H1 (cell line): Measurements from ENCODE around the gene NME7. TPM values are rescaled to one million over a fixed set of nuclear protein-coding genes. Genes with fewer than 3 reads are reported as not detected.

Source experiments
- CTCF ChIA-PET: fragments of 300-600 bp; sonication (Branson Sonifier 250); formaldehyde crosslinking; loops from one replicate; lab custom pipeline; 2021; ENCODE audit not compliant: partially characterized antibody; lab: Charles Lee
- POLR2A ChIA-PET: fragments of 300-600 bp; sonication (Branson Sonifier 250); formaldehyde crosslinking; loops from one replicate; lab custom pipeline; 2021; ENCODE audit warnings: inconsistent platforms; ENCODE audit not compliant: partially characterized antibody; lab: Charles Lee
- DNase-seq, 2 experiments: peaks; one replicate each; pipeline versions ENCODE4 v3.0.0 to v3.0.0-alpha.2; 2010 to 2022; ENCODE audit warnings: low spot score in 2 of 2, low read depth in 1 of 2, mixed read lengths in 1 of 2
- FAIRE-seq: peaks from 2 replicates; lab custom pipeline; 2011; peaks lifted over from hg19 to GRCh38; lab: Jason Lieb, UNC
- H2AFZ ChIP-seq: 2 replicates; pipeline ENCODE4 v1.8.1; 2012; ENCODE audit warnings: low read length, inconsistent platforms
- H2AK5ac ChIP-seq: 2 replicates; pipeline ENCODE4 v1.6.1; 2013; ENCODE audit warnings: low read depth, low read length
- H2BK120ac ChIP-seq: replicated peaks from 2 replicates; pipeline ENCODE3; 2013; ENCODE audit warnings: low read depth, low read length, inconsistent platforms
- H2BK12ac ChIP-seq: 2 replicates; pipeline ENCODE4 v1.6.1; 2013; ENCODE audit warnings: low read depth, low read length
- H2BK15ac ChIP-seq: 2 replicates; pipeline ENCODE4 v1.6.1; 2013; ENCODE audit warnings: low read length
- H2BK20ac ChIP-seq: 2 replicates; pipeline ENCODE4 v1.6.1; 2013; ENCODE audit warnings: low read length
- H2BK5ac ChIP-seq: 2 replicates; pipeline ENCODE4 v1.6.1; 2013; ENCODE audit warnings: low read depth, low read length
- H3K14ac ChIP-seq: 2 replicates; pipeline ENCODE4 v1.6.1; 2013; ENCODE audit warnings: inconsistent platforms; ENCODE audit not compliant: insufficient read length
- H3K18ac ChIP-seq: 2 replicates; pipeline ENCODE4 v1.6.1; 2013; ENCODE audit warnings: low read length; ENCODE audit errors: extremely low read depth
- H3K23ac ChIP-seq: 2 replicates; pipeline ENCODE4 v1.6.1; 2013; ENCODE audit warnings: inconsistent platforms; ENCODE audit not compliant: insufficient read length
- H3K23me2 ChIP-seq: 2 replicates; pipeline ENCODE4 v1.6.1; 2013; ENCODE audit warnings: low read depth, low read length
- H3K27ac ChIP-seq: 2 replicates; pipeline ENCODE4 v1.6.1; 2011; ENCODE audit warnings: low read depth, low read length, inconsistent platforms
- H3K27me3 ChIP-seq, 4 experiments: replicated peaks in 1 of 4; 1 replicate in 1 of 4; 2 replicates in 3 of 4; pipeline versions ENCODE4 v1.6.1 to v1.8.1; 2011 to 2013; ENCODE audit warnings: low read length in 3 of 4, mild to moderate bottlenecking in 3 of 4, inconsistent platforms in 2 of 4, mixed read lengths in 2 of 4, moderate library complexity in 1 of 4; ENCODE audit not compliant: control insufficient read depth in 3 of 4, insufficient read depth in 3 of 4; ENCODE audit errors: extremely low read depth in 1 of 4
- H3K36me3 ChIP-seq, 4 experiments: 2 replicates each; pipeline versions ENCODE4 v1.6.1 to v1.8.1; 2011 to 2013; ENCODE audit warnings: mild to moderate bottlenecking in 4 of 4, low read length in 3 of 4, moderate library complexity in 2 of 4, control low read depth in 1 of 4, inconsistent platforms in 1 of 4; ENCODE audit not compliant: insufficient read depth in 4 of 4, control insufficient read depth in 2 of 4
- H3K4ac ChIP-seq: replicated peaks from 2 replicates; pipeline ENCODE3; 2013; ENCODE audit warnings: low read length, low read depth, mixed read lengths, inconsistent platforms; ENCODE audit not compliant: insufficient read length
- H3K4me1 ChIP-seq, 4 experiments: replicated peaks in 1 of 4; 1 replicate in 1 of 4; 2 replicates in 3 of 4; pipeline versions ENCODE4 v1.6.1 to v1.8.1; 2011 to 2013; ENCODE audit warnings: low read length in 3 of 4, inconsistent platforms in 2 of 4, mixed read lengths in 1 of 4; ENCODE audit not compliant: insufficient read depth in 4 of 4, control insufficient read depth in 3 of 4
- H3K4me2 ChIP-seq, 2 experiments: 2 replicates each; pipeline versions ENCODE4 v1.6.1 to v1.8.1; 2011 to 2013; ENCODE audit warnings: low read depth in 2 of 2, low read length in 2 of 2, control low read depth in 1 of 2, inconsistent platforms in 1 of 2, mild to moderate bottlenecking in 1 of 2; ENCODE audit not compliant: insufficient read depth in 1 of 2
- H3K4me3 ChIP-seq, 4 experiments: fragments of 200-600, 300-600 bp in 1 of 4; sonication (generic), shearing (Covaris generic), sonication (Bioruptor Twin) in 1 of 4; 2 replicates each; pipeline versions ENCODE4 v1.5.1 to v1.8.1; 2011 to 2016; ENCODE audit warnings: low read length in 4 of 4, low read depth in 3 of 4, control low read depth in 2 of 4, inconsistent platforms in 2 of 4, mild to moderate bottlenecking in 2 of 4, mixed read lengths in 1 of 4, moderate library complexity in 1 of 4; ENCODE audit not compliant: insufficient read depth in 2 of 4; ENCODE audit errors: extremely low read depth in 1 of 4
- H3K56ac ChIP-seq: replicated peaks from 2 replicates; pipeline ENCODE3; 2013; ENCODE audit warnings: low read depth, mild to moderate bottlenecking, mixed read lengths, low read length, inconsistent platforms; ENCODE audit not compliant: insufficient read length
- H3K79me1 ChIP-seq: 2 replicates; pipeline ENCODE4 v1.6.1; 2013; ENCODE audit warnings: low read depth, low read length, control low read depth
- H3K79me2 ChIP-seq, 2 experiments: 2 replicates each; pipeline versions ENCODE4 v1.6.1 to v1.8.1; 2012 to 2013; ENCODE audit warnings: low read length in 2 of 2, mild to moderate bottlenecking in 2 of 2, inconsistent platforms in 1 of 2; ENCODE audit not compliant: insufficient read depth in 2 of 2, control insufficient read depth in 1 of 2
- H3K9ac ChIP-seq, 4 experiments: replicated peaks in 1 of 4; 1 replicate in 1 of 4; 2 replicates in 3 of 4; pipeline versions ENCODE4 v1.6.1 to v1.8.1; 2011 to 2013; ENCODE audit warnings: low read depth in 3 of 4, low read length in 3 of 4, control low read depth in 2 of 4, mild to moderate bottlenecking in 2 of 4, moderate library complexity in 2 of 4, inconsistent platforms in 1 of 4; ENCODE audit errors: extremely low read depth in 1 of 4
- H3K9me3 ChIP-seq, 2 experiments: 2 replicates each; pipeline versions ENCODE4 v1.6.1 to v1.8.1; 2012 to 2013; ENCODE audit warnings: mild to moderate bottlenecking in 2 of 2, moderate library complexity in 2 of 2, control low read depth in 1 of 2, inconsistent platforms in 1 of 2, low read depth in 1 of 2, low read length in 1 of 2, mixed read lengths in 1 of 2; ENCODE audit not compliant: insufficient read depth in 2 of 2
- H4K20me1 ChIP-seq, 2 experiments: replicated peaks in 1 of 2; 2 replicates each; pipeline versions ENCODE3 to v1.8.1; 2011 to 2013; ENCODE audit warnings: inconsistent platforms in 2 of 2, low read length in 2 of 2, mild to moderate bottlenecking in 1 of 2; ENCODE audit not compliant: insufficient read depth in 2 of 2, control insufficient read depth in 1 of 2
- H4K5ac ChIP-seq: 2 replicates; pipeline ENCODE4 v1.6.1; 2013; ENCODE audit warnings: low read length, low read depth, mixed read lengths, inconsistent platforms; ENCODE audit not compliant: insufficient read length
- H4K8ac ChIP-seq: 2 replicates; pipeline ENCODE4 v1.8.0; 2013; ENCODE audit warnings: mild to moderate bottlenecking, moderate library complexity, low read length, inconsistent platforms; ENCODE audit not compliant: insufficient read depth; ENCODE audit errors: extremely low read depth
- H4K91ac ChIP-seq: replicated peaks from 2 replicates; pipeline ENCODE3; 2013; ENCODE audit warnings: low read length, mixed read lengths, inconsistent platforms; ENCODE audit not compliant: insufficient read length
- CREB1 ChIP-seq: IDR thresholded peaks from 2 replicates; pipeline ENCODE4 v1.6.1; 2012; ENCODE audit warnings: inconsistent platforms
- FOSL1 ChIP-seq: IDR thresholded peaks from 2 replicates; pipeline ENCODE4 v1.6.1; 2011; ENCODE audit warnings: mild to moderate bottlenecking, low read depth, low read length, moderate library complexity; ENCODE audit not compliant: insufficient read depth
- GABPA ChIP-seq: IDR thresholded peaks from 2 replicates; pipeline ENCODE4 v1.6.1; 2011; ENCODE audit warnings: mild to moderate bottlenecking, low read length, moderate library complexity, borderline replicate concordance; ENCODE audit not compliant: insufficient read depth
- JUN ChIP-seq: IDR thresholded peaks from 2 replicates; pipeline ENCODE4 v1.6.1; 2011; ENCODE audit warnings: low read depth, mild to moderate bottlenecking, improper control_type of control experiment, low read length
- TAF1 ChIP-seq: IDR thresholded peaks from 2 replicates; pipeline ENCODE4 v1.6.1; 2011; ENCODE audit warnings: mild to moderate bottlenecking, low read depth, low read length
- polyA plus RNA-seq, 7 experiments: library from polyadenylated mRNA; depleted of rRNA in 3 of 7; stranded (reverse) in 5 of 7; unstranded in 2 of 7; fragments of >200 nt in 5 of 7; fragments of 200-250 nt in 2 of 7; gene quantifications; 1 replicate in 5 of 7; 2 replicates in 1 of 7; 4 replicates in 1 of 7; pipeline versions ENCODE4 v1.2.1 to v1.2.3, GENCODE V29; 2011 to 2013; ENCODE audit warnings: missing spikeins in 2 of 7, mixed read lengths in 2 of 7
- total RNA-seq: library from RNA; stranded (reverse); fragmentation: NEBNext Ultra II Directional; extraction: Animal tissue kit (Norgen Biotek cat#: 25700); gene quantifications from 2 replicates; pipeline ENCODE4 v1.2.1, GENCODE V29; 2021

NME7 gene
- total and polyA plus RNA-seq, 2 of the 8 experiments (the other 6 are each of a cell fraction or from before 2014, with no cell fraction given), result 11.6 to 28.5 TPM

GRCh38 chr1:169387399-169387798 lies 19.8 kb upstream of the NME7 start:
- H3K79me1 ChIP-seq, result no peaks in the 10 kb centered on the region
- no peak overlapping the region for H2AK5ac ChIP-seq
- no peak overlapping the region for H2BK120ac ChIP-seq
- no peak overlapping the region for H3K18ac ChIP-seq
- no peak overlapping the region for H3K56ac ChIP-seq
- H3K9me3 ChIP-seq, result no peaks in the 10 kb centered on the region
- H4K91ac ChIP-seq, result no peak overlapping the region
- H3K79me2 ChIP-seq, result no peaks in the 10 kb centered on the region
- H3K4me1 ChIP-seq, result no peaks in the 10 kb centered on the region
- TF ChIP-seq FOSL1, result no peak
- no peak for TF ChIP-seq TAF1
- no peak for TF ChIP-seq CREB1
- no peak for TF ChIP-seq GABPA
- TF ChIP-seq JUN, result no peak
- TF ChIP-seq, all 59 proteins: peak for 0
- Histone ChIP-seq H3K9ac (no peak overlapping the region), H4K8ac (no peak overlapping the region), H2BK15ac (no peak overlapping the region), H2BK5ac (no peak overlapping the region), H4K5ac (no peak overlapping the region), H2BK20ac (no peak overlapping the region), H2BK12ac (no peak overlapping the region), H3K27ac (no peak overlapping the region), H3K4me3 (no peak overlapping the region), H3K4me2 (no peak overlapping the region), H3K23ac (no peak overlapping the region), H3K23me2 (no peaks in the 10 kb centered on the region), H3K4ac (no peak overlapping the region), H3K27me3 (no peaks in the 10 kb centered on the region), H2AFZ (no peak overlapping the region), H3K36me3 (peaks cover 0 to 12% (median 9%) of the 10 kb centered on the region in 4 experiments; a peak in 4 of 8 replicates), H4K20me1 (no peaks in the 10 kb centered on the region), H3K14ac (no peak overlapping the region)
- ChIA-PET POLR2A (no interaction called here), CTCF (no interaction called here)
- no peak for DNase-seq
- no peak for FAIRE-seq
